Measurements from ENCODE around the gene LRCH4.

The LRCH4 gene

DNA sequence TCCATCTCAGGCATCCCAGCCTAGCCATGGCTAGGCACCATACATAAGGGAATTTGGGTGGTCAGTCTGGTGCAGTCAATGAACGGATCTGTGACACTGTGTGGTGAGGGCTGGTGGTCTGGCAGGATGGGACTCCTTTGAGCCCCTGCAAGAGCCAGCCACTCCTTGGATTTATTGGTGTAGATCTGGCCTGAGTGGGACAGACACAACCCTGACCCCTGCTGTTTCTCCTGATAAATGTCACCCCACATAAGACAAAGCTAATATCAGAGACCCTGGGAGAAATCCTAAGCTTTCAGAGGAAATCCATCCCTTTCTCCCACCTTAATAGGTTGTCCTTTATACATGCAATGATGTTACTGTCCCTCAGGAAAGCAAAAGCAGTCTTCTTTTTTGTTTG is 2.5 kb upstream of the LRCH4 start:
- 91% methylated on average over 1 of the region's 1 CpG for WGBS
- no peak overlapping the region for H3K9ac ChIP-seq (ENCODE audit: low read depth, low read length)
- H3K4me3 ChIP-seq (ENCODE audit: low read length) = no peak overlapping the region
- no peaks in the 10 kb centered on the region; the same call in 1 of the 2 replicates for H3K27me3 ChIP-seq (ENCODE audit: insufficient read depth, low read length)
- peaks cover 24% of the 10 kb centered on the region for H3K4me1 ChIP-seq (ENCODE audit: insufficient read depth, low read length)
- no peak overlapping the region for H3K27ac ChIP-seq (ENCODE audit: low read depth, low read length)
- H3K9me3 ChIP-seq (ENCODE audit: insufficient read depth, low read depth, low read length) = no peaks in the 10 kb centered on the region
- H3K36me3 ChIP-seq (ENCODE audit: insufficient read depth, low read length) = no peaks in the 10 kb centered on the region

DNA sequence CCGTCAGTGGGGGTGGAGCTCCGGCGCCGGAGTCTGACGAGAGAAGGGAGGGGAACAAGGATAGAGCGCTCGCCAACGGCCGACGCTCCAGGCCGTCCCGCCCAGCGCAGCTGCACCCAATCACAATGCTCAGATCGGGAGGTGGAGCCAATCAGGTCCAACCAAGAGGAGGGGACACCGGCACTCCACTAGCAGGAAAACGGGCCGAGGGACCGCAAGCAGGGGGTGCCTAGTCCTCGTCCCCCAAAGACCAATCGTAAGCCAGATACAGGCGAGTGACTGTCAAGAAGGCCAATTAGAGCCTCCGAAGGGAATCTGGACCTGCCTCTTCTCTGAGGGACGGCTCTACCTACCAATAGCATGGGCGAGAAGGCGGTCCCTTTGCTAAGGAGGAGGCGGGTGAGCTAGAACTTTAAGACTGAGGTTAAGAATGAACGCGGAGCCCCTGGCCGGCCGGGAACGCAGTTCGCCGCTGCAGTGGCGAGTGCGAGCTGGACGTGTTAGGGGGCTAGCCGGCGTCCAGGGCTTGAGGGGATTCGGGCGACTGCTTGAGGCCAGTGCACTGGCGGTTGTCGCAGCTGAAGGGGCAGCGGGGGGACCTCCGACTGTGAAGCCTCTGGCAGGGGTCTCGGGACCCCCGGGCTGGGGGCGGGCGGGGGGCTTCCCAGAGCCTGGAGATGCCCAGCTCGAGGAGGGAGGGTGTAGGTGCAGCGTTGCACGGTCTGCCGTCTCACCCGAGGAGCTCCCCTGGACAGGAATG is 517 bp upstream of the LRCH4 start, which contains the start of gene FBXO24:
TSS of gene FBXO24 (plus strand) at position 63 of the 760 bp plus-strand sequence. CDS start at position 361, 298 bp downstream.
- Histone ChIP-seq H3K4me3 (ENCODE audit: low read length) (peak within 1 kb of the TSS; percentile 84), H3K9me3 (ENCODE audit: insufficient read depth, low read depth, low read length) (no peaks in the 10 kb centered on the region), H3K36me3 (ENCODE audit: insufficient read depth, low read length) (peaks cover 11% of the 10 kb centered on the region), H3K27me3 (ENCODE audit: insufficient read depth, low read length) (no peaks in the 10 kb centered on the region; the same call in 1 of the 2 replicates), H3K9ac (ENCODE audit: low read depth, low read length) (peak within 1 kb of the TSS; percentile 90), H3K4me1 (ENCODE audit: insufficient read depth, low read length) (peaks cover 25% of the 10 kb centered on the region), H3K27ac (ENCODE audit: low read depth, low read length) (peak within 1 kb of the TSS; percentile 95)
- WGBS = under 1% methylated on average over 53 of the region's 53 CpGs

DNA sequence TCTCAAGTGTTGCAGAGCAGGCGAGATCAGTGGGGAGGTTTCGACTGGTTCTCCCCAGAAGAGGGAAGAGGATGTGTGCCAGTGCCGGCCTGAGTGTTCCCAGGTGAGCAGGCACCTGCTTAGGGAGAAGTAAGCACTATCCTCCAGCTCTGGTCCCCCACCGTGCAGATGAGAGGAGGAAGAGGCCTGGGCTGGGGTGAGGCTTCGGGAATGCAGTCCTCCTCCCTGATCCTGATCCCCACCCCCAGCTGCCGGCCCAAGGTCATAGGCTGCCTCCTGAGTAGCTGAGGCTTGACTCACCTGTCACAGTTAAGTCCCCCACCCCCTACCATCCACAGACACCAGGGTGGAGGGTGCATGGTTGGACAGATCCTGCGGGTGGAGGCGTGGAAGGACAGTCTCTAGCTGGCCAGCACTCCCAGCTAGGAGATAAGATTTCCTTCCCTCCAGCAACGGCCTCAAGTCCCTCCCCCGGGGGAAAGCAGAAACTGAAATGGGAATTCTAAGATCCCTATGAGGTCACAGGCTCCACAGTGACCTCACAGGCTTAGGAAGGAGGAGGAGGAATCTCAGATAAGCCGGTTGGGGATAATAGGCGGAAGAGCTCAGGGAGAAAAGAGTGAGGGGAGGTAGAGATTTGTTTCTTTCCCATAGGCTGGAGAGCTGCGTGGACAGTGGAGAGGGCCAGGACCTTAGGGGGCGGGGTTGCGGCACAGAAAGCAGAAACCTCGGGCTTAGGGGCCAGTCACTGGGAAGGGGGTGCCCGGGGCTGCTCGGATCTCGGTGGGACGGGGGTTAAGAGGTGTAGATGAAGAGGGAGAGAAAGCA is 1.0 kb downstream of the LRCH4 start:
- no peaks in the 10 kb centered on the region for H3K9me3 ChIP-seq (ENCODE audit: insufficient read depth, low read depth, low read length)
- H3K27ac ChIP-seq (ENCODE audit: low read depth, low read length) = peak overlapping the region; percentile 95; the same call in 1 of the 2 replicates
- WGBS = 4% methylated on average over 18 of the region's 20 CpGs
- H3K36me3 ChIP-seq (ENCODE audit: insufficient read depth, low read length) = peaks cover 26% of the 10 kb centered on the region
- peak overlapping the region; percentile 84 for H3K4me3 ChIP-seq (ENCODE audit: low read length)
- peak overlapping the region; percentile 90 for H3K9ac ChIP-seq (ENCODE audit: low read depth, low read length)
- H3K27me3 ChIP-seq (ENCODE audit: insufficient read depth, low read length) = no peaks in the 10 kb centered on the region
- H3K4me1 ChIP-seq (ENCODE audit: insufficient read depth, low read length) = peaks cover 22% of the 10 kb centered on the region

DNA sequence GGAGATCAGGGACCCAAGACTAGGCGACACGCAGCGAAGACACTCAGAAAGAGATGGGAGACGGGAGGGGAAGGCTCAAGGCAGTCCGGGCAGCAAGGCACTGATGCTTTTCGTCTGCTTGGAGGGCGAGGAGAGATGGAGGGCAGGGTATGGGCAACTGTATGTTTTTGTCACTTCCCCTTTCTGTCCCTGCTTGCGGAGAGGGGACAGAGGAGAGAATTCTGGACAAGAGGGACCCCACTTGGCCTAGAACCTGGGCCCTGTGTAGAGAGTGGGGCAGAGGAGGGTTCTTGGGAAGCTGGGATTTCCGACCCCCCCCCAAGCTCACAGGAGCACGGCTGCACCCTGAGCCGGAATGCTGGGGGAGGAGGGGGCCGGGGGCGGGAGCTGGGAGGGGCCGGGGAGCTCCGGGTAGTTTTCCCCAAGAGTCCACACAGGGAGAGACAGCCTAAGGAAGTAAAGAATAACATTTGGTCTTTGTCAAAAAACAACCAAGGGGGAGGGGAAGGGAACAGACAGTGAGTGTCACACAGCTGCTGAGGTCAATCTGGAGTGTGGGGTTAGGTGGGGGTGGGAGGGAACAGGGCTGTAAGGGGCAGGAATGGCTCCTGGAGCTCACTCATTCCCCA is 1.8 kb downstream of the LRCH4 start:
- WGBS = 25% methylated on average over 12 of the region's 15 CpGs
- H3K27ac ChIP-seq (ENCODE audit: low read depth, low read length) = peak overlapping the region; percentile 95; the same call in 1 of the 2 replicates
- peaks cover 15% of the 10 kb centered on the region; the same call in 1 of the 2 replicates for H3K4me1 ChIP-seq (ENCODE audit: insufficient read depth, low read length)
- H3K27me3 ChIP-seq (ENCODE audit: insufficient read depth, low read length) = no peaks in the 10 kb centered on the region
- H3K9ac ChIP-seq (ENCODE audit: low read depth, low read length) = 0 out of 2 replicates have a peak overlapping the region, but pooled peaks have one; percentile 90
- no peaks in the 10 kb centered on the region for H3K9me3 ChIP-seq (ENCODE audit: insufficient read depth, low read depth, low read length)
- peaks cover 31% of the 10 kb centered on the region for H3K36me3 ChIP-seq (ENCODE audit: insufficient read depth, low read length)
- peak overlapping the region; percentile 84 for H3K4me3 ChIP-seq (ENCODE audit: low read length)

DNA sequence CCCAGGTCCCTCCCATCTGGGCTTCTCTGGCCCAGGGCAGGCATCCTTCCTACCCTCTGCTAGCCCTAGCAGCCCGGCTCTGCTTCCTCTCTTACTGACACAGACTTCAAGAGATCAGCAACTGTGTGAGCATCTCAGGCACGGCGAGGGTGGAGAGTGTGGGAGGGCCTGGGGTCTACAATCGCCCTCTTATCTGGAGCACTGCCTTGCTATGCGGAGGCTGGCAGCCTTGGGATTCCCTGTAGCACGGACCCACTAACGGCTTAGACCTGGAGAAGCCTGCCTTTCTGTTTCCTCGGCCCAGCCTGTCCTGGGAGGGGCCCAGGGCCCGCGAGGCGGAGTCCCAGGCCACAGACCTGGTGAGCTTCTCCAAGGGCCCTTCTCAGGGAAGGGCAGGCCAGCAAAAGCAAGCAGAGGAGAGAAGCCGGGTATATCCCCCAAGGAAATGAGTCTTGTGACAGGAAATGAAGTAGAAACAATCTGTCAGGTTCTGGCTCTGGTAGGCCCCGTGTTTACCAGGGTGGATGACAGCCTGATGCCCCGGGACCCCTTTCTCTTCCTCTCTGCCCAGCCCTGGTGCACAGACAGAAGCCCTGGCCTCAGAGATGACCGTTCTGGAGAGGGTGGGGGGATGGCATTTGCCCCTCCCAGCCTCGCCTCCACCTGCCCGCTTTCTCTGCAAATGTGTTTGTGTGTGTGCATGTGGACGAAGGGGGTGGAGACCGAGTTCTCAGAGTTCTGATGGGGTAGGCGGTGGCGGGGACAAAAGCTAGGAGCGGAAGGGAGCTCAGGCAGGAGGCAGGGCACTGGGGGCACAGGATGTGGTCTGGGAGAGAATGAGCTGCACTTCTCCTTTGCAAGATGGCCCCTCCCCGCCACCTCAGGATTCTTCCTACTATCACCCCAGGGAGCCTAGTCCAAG is 2.5 kb downstream of the LRCH4 start:
- WGBS = 56% methylated on average over 23 of the region's 23 CpGs
- Histone ChIP-seq H3K27ac (ENCODE audit: low read depth, low read length) (peak overlapping the region; percentile 50; the same call in 1 of the 2 replicates), H3K9ac (ENCODE audit: low read depth, low read length) (0 out of 2 replicates have a peak overlapping the region, but pooled peaks have one; percentile 13), H3K4me3 (ENCODE audit: low read length) (peak overlapping the region; percentile 28), H3K4me1 (ENCODE audit: insufficient read depth, low read length) (peaks cover 14% of the 10 kb centered on the region; the same call in 1 of the 2 replicates), H3K27me3 (ENCODE audit: insufficient read depth, low read length) (no peaks in the 10 kb centered on the region), H3K9me3 (ENCODE audit: insufficient read depth, low read depth, low read length) (no peaks in the 10 kb centered on the region), H3K36me3 (ENCODE audit: insufficient read depth, low read length) (peaks cover 38% of the 10 kb centered on the region)

DNA sequence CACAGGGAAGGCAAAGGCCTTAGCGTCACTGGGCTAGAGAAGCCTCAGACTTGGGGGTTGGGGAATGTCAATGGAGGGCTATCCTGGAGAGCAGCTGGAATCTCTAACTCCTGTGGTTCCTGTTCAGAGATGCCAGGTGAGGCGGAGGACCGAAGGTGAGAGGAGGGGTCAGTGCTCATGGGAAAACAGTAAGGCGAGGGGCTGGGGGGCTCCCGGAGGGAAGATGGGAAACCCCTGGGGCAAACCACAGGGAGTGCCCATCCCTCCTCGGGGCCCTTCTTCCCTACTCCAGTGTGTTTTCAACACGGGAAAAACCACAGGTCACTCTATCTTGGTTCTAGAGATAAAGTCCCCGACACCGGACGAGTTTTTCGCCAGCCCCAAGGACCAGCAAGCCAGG is 3.3 kb downstream of the LRCH4 start:
- Histone ChIP-seq H3K4me1 (ENCODE audit: insufficient read depth, low read length) (peaks cover 14% of the 10 kb centered on the region; the same call in 1 of the 2 replicates), H3K27me3 (ENCODE audit: insufficient read depth, low read length) (no peaks in the 10 kb centered on the region), H3K9ac (ENCODE audit: low read depth, low read length) (no peak overlapping the region), H3K4me3 (ENCODE audit: low read length) (no peak overlapping the region), H3K36me3 (ENCODE audit: insufficient read depth, low read length) (peaks cover 46% of the 10 kb centered on the region), H3K9me3 (ENCODE audit: insufficient read depth, low read depth, low read length) (no peaks in the 10 kb centered on the region), H3K27ac (ENCODE audit: low read depth, low read length) (no peak overlapping the region)
- 90% methylated on average over 11 of the region's 11 CpGs for WGBS

DNA sequence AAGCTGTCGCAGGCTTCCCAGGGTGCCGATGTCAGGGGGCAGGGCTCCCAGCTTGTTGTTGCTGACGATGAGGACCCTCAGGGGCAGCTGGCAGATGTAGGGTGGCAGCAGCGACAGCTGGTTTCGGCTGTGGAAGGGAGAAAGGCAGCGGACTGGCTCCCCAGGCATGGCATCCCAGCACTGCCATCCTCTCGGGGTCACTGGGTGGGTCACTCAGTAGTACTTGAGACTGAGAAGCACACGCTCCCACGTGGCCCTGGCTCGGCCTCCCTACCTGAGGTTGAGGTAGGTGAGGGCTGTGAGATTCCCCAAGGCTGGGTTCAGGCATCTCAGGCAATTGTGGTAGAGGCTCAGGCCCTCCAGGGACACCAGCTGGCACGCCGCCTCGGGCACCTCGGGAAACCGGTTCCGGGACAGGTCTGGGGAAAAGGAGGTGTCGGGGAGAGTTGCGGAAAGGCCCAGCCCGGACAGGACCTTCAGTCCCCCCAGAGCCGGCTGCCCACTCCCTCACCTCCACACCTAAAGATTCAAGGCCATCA is 3.8 kb downstream of the LRCH4 start:
- Histone ChIP-seq H3K4me3 (ENCODE audit: low read length) (no peak overlapping the region), H3K27ac (ENCODE audit: low read depth, low read length) (no peak overlapping the region), H3K27me3 (ENCODE audit: insufficient read depth, low read length) (no peaks in the 10 kb centered on the region), H3K36me3 (ENCODE audit: insufficient read depth, low read length) (peaks cover 48% of the 10 kb centered on the region), H3K9me3 (ENCODE audit: insufficient read depth, low read depth, low read length) (no peaks in the 10 kb centered on the region), H3K9ac (ENCODE audit: low read depth, low read length) (no peak overlapping the region), H3K4me1 (ENCODE audit: insufficient read depth, low read length) (peaks cover 14% of the 10 kb centered on the region; the same call in 1 of the 2 replicates)
- 96% methylated on average over 20 of the region's 20 CpGs for WGBS

DNA sequence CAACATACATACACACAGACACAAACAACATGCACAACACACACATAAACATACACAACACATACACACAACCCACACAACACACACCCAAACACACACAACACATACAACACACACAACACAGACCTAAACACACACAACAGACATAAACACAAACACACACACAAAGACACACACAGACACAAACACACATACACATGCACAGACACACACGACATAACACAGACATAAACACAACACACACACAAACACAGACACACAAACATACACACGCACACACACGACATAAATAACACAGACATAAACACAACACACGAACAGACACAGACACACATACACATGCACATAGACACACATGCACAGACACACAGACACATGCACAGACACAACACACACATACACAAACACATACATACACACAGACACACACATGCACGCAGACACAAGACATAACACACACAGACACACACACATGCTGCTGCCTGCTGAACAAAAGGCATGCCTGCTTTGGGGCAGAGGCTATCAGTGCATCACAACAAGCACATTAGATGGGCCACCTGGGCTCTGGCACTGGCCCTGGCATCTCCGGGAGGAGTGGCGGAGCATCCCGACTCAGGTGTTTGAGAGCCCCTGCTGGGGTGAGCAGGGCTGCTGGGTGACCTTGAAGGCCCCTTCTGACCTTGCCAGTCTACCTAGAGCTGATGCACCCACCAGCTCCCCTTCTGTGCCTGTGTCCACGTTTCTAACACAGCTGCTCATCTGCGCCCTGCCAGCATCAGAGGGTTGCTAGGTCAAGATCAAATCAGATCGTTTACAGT is 5.3 kb downstream of the LRCH4 start:
- Histone ChIP-seq H3K4me3 (ENCODE audit: low read length) (no peak overlapping the region), H3K9ac (ENCODE audit: low read depth, low read length) (no peak overlapping the region), H3K4me1 (ENCODE audit: insufficient read depth, low read length) (peaks cover 14% of the 10 kb centered on the region; the same call in 1 of the 2 replicates), H3K27me3 (ENCODE audit: insufficient read depth, low read length) (no peaks in the 10 kb centered on the region), H3K36me3 (ENCODE audit: insufficient read depth, low read length) (peaks cover 61% of the 10 kb centered on the region), H3K9me3 (ENCODE audit: insufficient read depth, low read depth, low read length) (no peaks in the 10 kb centered on the region), H3K27ac (ENCODE audit: low read depth, low read length) (no peak overlapping the region)
- 92% methylated on average over 11 of the region's 11 CpGs for WGBS

DNA sequence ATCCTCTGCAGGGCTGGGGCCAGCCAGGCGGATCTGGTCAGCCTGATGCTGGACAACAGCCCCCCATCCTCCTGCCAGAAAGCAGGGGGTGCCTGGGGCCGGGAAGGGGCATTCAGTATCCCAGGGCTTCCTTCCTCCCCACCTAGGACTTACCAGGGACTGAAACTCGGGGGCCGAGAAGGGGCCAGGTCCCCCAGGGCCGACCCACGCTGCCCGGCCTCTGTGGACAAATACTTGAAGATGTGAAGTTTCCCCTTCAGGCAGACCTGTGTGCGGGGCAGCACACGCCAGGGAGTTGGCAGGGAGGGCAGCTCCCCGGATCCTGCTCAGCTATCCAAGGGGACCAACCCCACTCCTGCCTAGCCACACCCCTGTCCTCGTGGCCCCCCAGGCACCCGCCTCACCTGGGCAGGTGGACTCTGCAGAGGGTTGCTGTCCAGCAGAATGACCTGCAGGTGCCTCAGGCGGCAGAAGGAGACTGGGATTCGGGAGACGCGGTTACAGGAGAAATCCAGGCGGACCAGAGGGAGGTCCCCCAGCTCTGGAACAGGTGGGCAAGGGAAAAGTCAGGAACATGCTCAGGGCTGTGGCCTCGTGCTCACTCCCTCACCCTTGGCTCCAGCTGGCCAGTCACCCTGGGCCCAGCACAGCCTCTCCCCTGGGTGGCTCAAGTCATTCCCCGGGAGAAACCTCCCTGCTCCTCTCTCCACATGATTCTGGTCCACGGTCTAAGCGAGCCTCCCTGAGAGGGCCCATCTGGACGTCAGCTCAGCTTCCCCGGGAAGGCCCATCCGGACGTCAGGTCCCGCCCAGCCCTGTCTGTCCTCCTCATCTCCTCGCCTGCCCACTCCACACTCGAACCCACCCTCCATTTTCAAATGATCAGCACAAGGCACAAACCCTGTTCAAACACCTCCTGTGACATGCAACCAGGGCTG is 7.4 kb downstream of the LRCH4 start:
- H3K36me3 ChIP-seq (ENCODE audit: insufficient read depth, low read length) = peaks cover 67% of the 10 kb centered on the region
- peaks cover 1% of the 10 kb centered on the region; the same call in 1 of the 2 replicates for H3K4me1 ChIP-seq (ENCODE audit: insufficient read depth, low read length)

More for the DNA sequence above, 7.4 kb downstream of the LRCH4 start:
- no peak overlapping the region for H3K4me3 ChIP-seq (ENCODE audit: low read length)
- no peak overlapping the region for H3K9ac ChIP-seq (ENCODE audit: low read depth, low read length)
- 93% methylated on average over 28 of the region's 28 CpGs for WGBS
- H3K27me3 ChIP-seq (ENCODE audit: insufficient read depth, low read length) = no peaks in the 10 kb centered on the region
- no peak overlapping the region for H3K27ac ChIP-seq (ENCODE audit: low read depth, low read length)
- H3K9me3 ChIP-seq (ENCODE audit: insufficient read depth, low read depth, low read length) = no peaks in the 10 kb centered on the region
